Measurements from ENCODE around the gene PIGO.

GRCh38 chr9:35072461-35073278 is 23.7 kb downstream of the PIGO start, which contains the start of gene VCP:
- TF ChIP-seq POLR2A (IDR thresholded peaks at IDR 0.05; ENCODE audit: low read depth, low read length): peak; percentile 88
- peak; percentile 92 for TF ChIP-seq POLR2AphosphoS5 (IDR thresholded peaks at IDR 0.05; ENCODE audit: low read depth, low read length)
